IMR-90 (cell line): Measurements from ENCODE around the gene MBOAT1. TPM values are rescaled to one million over a fixed set of nuclear protein-coding genes. Genes with fewer than 3 reads are reported as not detected.

Experiments
- ATAC-seq: fragments of 200-7000 bp; cut with Tn5 transposase; 2 replicates; pipeline ENCODE4 v1.9.1; 2020; ENCODE audit warnings: low read depth, mild to moderate bottlenecking, moderate library complexity
- BruUV-seq: library from RNA; stranded (reverse); fragments of 400-500 nt; replicated peaks from 2 replicates; lab custom pipeline; 2021; lab: Mats Ljungman, UMichigan
- CTCF ChIA-PET: fragments of 300-600 bp; formaldehyde crosslinking; extraction: SDS; loops from one replicate; lab custom pipeline; 2021; ENCODE audit warnings: antibody characterized with exemption; lab: Yijun Ruan, JAX
- POLR2A ChIA-PET: fragments of 300-600 bp; sonication (Branson Sonifier 250); formaldehyde crosslinking; loops from one replicate; lab custom pipeline; 2022; ENCODE audit warnings: antibody characterized with exemption; ENCODE audit not compliant: unreplicated experiment; lab: Charles Lee
- DNase-seq: peaks from one replicate; pipeline ENCODE4 v3.0.0; 2013
- H2AFZ ChIP-seq: replicated peaks from 2 replicates; pipeline ENCODE3; 2013; ENCODE audit warnings: low read length, mild to moderate bottlenecking; ENCODE audit not compliant: poor library complexity
- H2AK5ac ChIP-seq: 2 replicates; pipeline ENCODE4 v1.6.1; 2013; ENCODE audit warnings: low read depth, low read length, inconsistent platforms
- H2AK9ac ChIP-seq: replicated peaks from 2 replicates; pipeline ENCODE3; 2013; ENCODE audit warnings: mild to moderate bottlenecking, low read depth, low read length, moderate library complexity; ENCODE audit not compliant: poor library complexity
- H2BK120ac ChIP-seq: 2 replicates; pipeline ENCODE4 v1.6.1; 2013; ENCODE audit warnings: low read depth, low read length, inconsistent platforms
- H2BK15ac ChIP-seq: 3 replicates; pipeline ENCODE4 v1.6.1; 2013; ENCODE audit warnings: low read depth, low read length, inconsistent platforms
- H2BK20ac ChIP-seq: 2 replicates; pipeline ENCODE4 v1.6.1; 2013; ENCODE audit warnings: low read depth, mild to moderate bottlenecking, inconsistent platforms, low read length, moderate library complexity
- H2BK5ac ChIP-seq: 2 replicates; pipeline ENCODE4 v1.6.1; 2013; ENCODE audit warnings: mild to moderate bottlenecking, low read depth, low read length, inconsistent platforms; ENCODE audit not compliant: poor library complexity, severe bottlenecking
- H3K14ac ChIP-seq: replicated peaks from 2 replicates; pipeline ENCODE4 v1.6.1; 2013; ENCODE audit warnings: low read depth, low read length, inconsistent platforms
- H3K18ac ChIP-seq: 2 replicates; pipeline ENCODE4 v1.6.1; 2013; ENCODE audit warnings: low read depth, low read length, control low read depth
- H3K23ac ChIP-seq: 2 replicates; pipeline ENCODE4 v1.6.1; 2013; ENCODE audit warnings: low read depth, low read length, inconsistent platforms
- H3K27ac ChIP-seq: 2 replicates; pipeline ENCODE4 v1.5.1; 2013; ENCODE audit warnings: mild to moderate bottlenecking, control low read depth, low read length; ENCODE audit not compliant: insufficient read depth
- H3K27me3 ChIP-seq: 2 replicates; pipeline ENCODE4 v1.6.1; 2013; ENCODE audit warnings: low read length; ENCODE audit not compliant: control insufficient read depth, insufficient read depth
- H3K36me3 ChIP-seq: 2 replicates; pipeline ENCODE4 v1.6.1; 2013; ENCODE audit warnings: low read length, mixed read lengths; ENCODE audit not compliant: control insufficient read depth, insufficient read depth
- H3K4ac ChIP-seq: 2 replicates; pipeline ENCODE4 v1.6.1; 2013; ENCODE audit warnings: low read depth, low read length, inconsistent platforms
- H3K4me1 ChIP-seq: 2 replicates; pipeline ENCODE4 v1.6.1; 2013; ENCODE audit warnings: low read length, mixed read lengths; ENCODE audit not compliant: control insufficient read depth, insufficient read depth
- H3K4me2 ChIP-seq: 2 replicates; pipeline ENCODE4 v1.6.1; 2013; ENCODE audit warnings: low read depth, mild to moderate bottlenecking, control low read depth, low read length, moderate library complexity
- H3K4me3 ChIP-seq: 2 replicates; pipeline ENCODE4 v1.5.1; 2013; ENCODE audit warnings: low read depth, mild to moderate bottlenecking, control low read depth, low read length, moderate library complexity; ENCODE audit not compliant: insufficient read depth
- H3K56ac ChIP-seq: 2 replicates; pipeline ENCODE4 v1.6.1; 2013; ENCODE audit warnings: low read length, inconsistent platforms; ENCODE audit not compliant: insufficient read depth; ENCODE audit errors: extremely low read depth
- H3K79me1 ChIP-seq, 2 experiments: 2 replicates each; pipeline ENCODE4 v1.6.1; 2013; ENCODE audit warnings: low read length in 2 of 2, inconsistent platforms in 1 of 2, low read depth in 1 of 2
- H3K9ac ChIP-seq: 2 replicates; pipeline ENCODE4 v1.6.1; 2013; ENCODE audit warnings: low read depth, low read length, control low read depth
- H3K9me1 ChIP-seq: 2 replicates; pipeline ENCODE4 v1.6.1; 2013; ENCODE audit warnings: low read length, inconsistent platforms; ENCODE audit not compliant: insufficient read depth
- H3K9me3 ChIP-seq: 2 replicates; pipeline ENCODE4 v1.6.1; 2013; ENCODE audit warnings: low read length; ENCODE audit not compliant: control insufficient read depth, insufficient read depth
- H4K20me1 ChIP-seq: 2 replicates; pipeline ENCODE4 v1.6.1; 2013; ENCODE audit warnings: low read length, inconsistent platforms; ENCODE audit not compliant: insufficient read depth
- H4K5ac ChIP-seq: 2 replicates; pipeline ENCODE4 v1.6.1; 2013; ENCODE audit warnings: mild to moderate bottlenecking, low read depth, low read length, control low read depth
- H4K8ac ChIP-seq, 2 experiments: 2 replicates each; pipeline ENCODE4 v1.6.1; 2013; ENCODE audit warnings: low read depth in 2 of 2, low read length in 2 of 2, control low read depth in 1 of 2, inconsistent platforms in 1 of 2
- H4K91ac ChIP-seq: 2 replicates; pipeline ENCODE4 v1.6.1; 2013; ENCODE audit warnings: low read depth, low read length, inconsistent platforms; ENCODE audit not compliant: insufficient read depth
- CEBPB ChIP-seq: IDR thresholded peaks from 2 replicates; pipeline ENCODE4 v1.6.1; 2012; ENCODE audit warnings: low read depth, low read length, improper control_type of control experiment
- RFX5 ChIP-seq: IDR thresholded peaks from 2 replicates; pipeline ENCODE4 v1.8.0; 2012; ENCODE audit warnings: low read depth, mild to moderate bottlenecking, low read length, moderate library complexity
- WGBS, 2 experiments: methylation state at CpG; one replicate each; pipeline versions ENCODE4 v1.1.5 to v1.1.7; 2013; ENCODE audit warnings: missing lambda C conversion rate in 2 of 2; ENCODE audit not compliant: insufficient read length in 1 of 2; ENCODE audit errors: extremely low coverage in 2 of 2; 5-methylcytosine and 5-hydroxymethylcytosine counted together
- dilution Hi-C: fragments of 300-500 bp; cut with HindIII; formaldehyde crosslinking; loops from one replicate; pipeline ENCODE4 v1.14.3; 2018; ENCODE audit warnings: low sequenced_read_pairs; ENCODE audit not compliant: unreplicated experiment
- in situ Hi-C: fragments of 300-500 bp; cut with MboI; formaldehyde crosslinking; loops from 3 replicates; pipeline ENCODE4 v1.14.3; 2019; ENCODE audit warnings: low sequenced_read_pairs, inconsistent platforms, mixed read lengths
- intact Hi-C: fragments of 100-400 bp; cut with micrococcal nuclease; formaldehyde crosslinking; loops from 2 replicates; pipeline ENCODE4 v1.10.0; 2022
- polyA plus RNA-seq, 3 experiments: library from polyadenylated mRNA; depleted of rRNA; stranded (reverse); fragments of >200 nt; gene quantifications; 2 replicates each; pipeline ENCODE4 v1.2.3, GENCODE V29; 2012; ENCODE audit warnings: low replicate concordance in 1 of 3
- total RNA-seq: library from RNA; depleted of rRNA; stranded (reverse); fragments of >200 nt; gene quantifications from 2 replicates; pipeline ENCODE4 v1.2.3, GENCODE V29; 2012

Gene MBOAT1
- total and polyA plus RNA-seq, 2 of the 4 experiments (the other 2 are of a cell fraction) = 1.6 to 4.7 TPM

DNA sequence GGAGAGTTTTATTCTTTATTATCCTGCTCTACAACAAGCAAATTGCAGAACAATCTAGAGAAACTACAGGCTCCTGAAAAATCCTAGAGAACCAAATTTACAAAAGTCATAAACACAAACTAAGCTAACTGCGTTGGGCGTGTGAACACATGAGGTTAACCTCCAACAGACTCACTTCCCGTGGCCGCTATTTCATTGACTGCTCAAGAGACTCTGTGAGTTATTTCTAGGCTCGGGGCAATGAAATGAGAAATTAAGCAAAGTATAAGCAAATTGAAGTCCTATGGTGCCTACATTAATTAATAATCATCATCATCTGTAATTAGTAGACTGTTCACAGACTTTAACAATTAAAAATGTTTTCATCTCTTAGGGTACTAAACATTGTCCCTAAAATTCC, 100.0 kb downstream of the MBOAT1 start:
- H3K56ac ChIP-seq = no peak overlapping the region
- dilution Hi-C loops (no loop called here), in situ Hi-C loops (no loop called here), intact Hi-C loops (no loop called here)
- H4K8ac ChIP-seq = no peak overlapping the region
- no peaks in the 10 kb centered on the region for H3K79me1 ChIP-seq
- H3K18ac ChIP-seq = no peak overlapping the region
- ChIA-PET POLR2A (no interaction called here), CTCF (no interaction called here)
- H4K20me1 ChIP-seq = no peaks in the 10 kb centered on the region
- H2AFZ ChIP-seq = no peak overlapping the region
- no peak for TF ChIP-seq RFX5
- TF ChIP-seq CEBPB = no peak
- H2BK15ac ChIP-seq = no peak overlapping the region
- no peaks in the 10 kb centered on the region for H3K4me1 ChIP-seq
- H2AK5ac ChIP-seq = no peak overlapping the region
- no peak overlapping the region for H3K23ac ChIP-seq
- no peak overlapping the region for H2AK9ac ChIP-seq
- H3K27ac ChIP-seq = no peak overlapping the region
- no peaks in the 10 kb centered on the region for H3K36me3 ChIP-seq
- 80% methylated on average over 1 of the region's 5 CpGs; no CpG with 5 or more reads in 1 of the 2 experiments for WGBS, 2 experiments
- H3K4ac ChIP-seq = no peak overlapping the region
- DNase-seq (no peak), ATAC-seq (no peak)
- H3K9me3 ChIP-seq = no peaks in the 10 kb centered on the region
- no peak overlapping the region for H4K5ac ChIP-seq
- H3K14ac ChIP-seq = no peak overlapping the region
- no TSS peak for BruUV-seq
- H2BK120ac ChIP-seq = no peak overlapping the region
- H3K4me2 ChIP-seq = no peak overlapping the region
- H2BK5ac ChIP-seq = no peak overlapping the region
- H4K91ac ChIP-seq = no peak overlapping the region
- no peak overlapping the region for H2BK20ac ChIP-seq
- H3K9me1 ChIP-seq = no peaks in the 10 kb centered on the region
- H3K9ac ChIP-seq = no peak overlapping the region
- no peak overlapping the region for H3K4me3 ChIP-seq
- no peaks in the 10 kb centered on the region for H3K27me3 ChIP-seq
